HL-60/S4 (cell line): ENCODE data around the gene PYGL.

Experiments
- in situ Hi-C: fragments of 300-500 bp; cut with MboI; formaldehyde crosslinking; loops from 2 replicates; pipeline ENCODE4 v1.14.3; 2022; ENCODE audit warnings: low sequenced_read_pairs

PYGL gene

GRCh38 chr14:50943943-50944646 is at the start of gene PYGL:
TSS of gene PYGL (minus strand) at chr14:50944483. CDS start at chr14:50944403, 80 bp downstream.
- in situ Hi-C loops, result no loop called here

GRCh38 chr14:50985859-50986331 is 41.6 kb upstream of the PYGL start:
- in situ Hi-C loops, result no loop called here

GRCh38 chr14:50985124-50985858 is 41.0 kb upstream of the PYGL start:
- in situ Hi-C loops, result no loop called here

- in situ Hi-C loops, result no loop called here
These were observed 39.9 kb upstream of the PYGL start for GRCh38 chr14:50984036-50984710.

GRCh38 chr14:50979941-50980850 is 35.9 kb upstream of the PYGL start:
- in situ Hi-C loops, result no loop called here

GRCh38 chr14:50978888-50979287 is 34.6 kb upstream of the PYGL start:
- in situ Hi-C loops, result no loop called here

- in situ Hi-C loops, result no loop called here
These were observed 34.2 kb upstream of the PYGL start for GRCh38 chr14:50978529-50978871.

- in situ Hi-C loops, result no loop called here
These were observed 33.7 kb upstream of the PYGL start for GRCh38 chr14:50977863-50978528.

GRCh38 chr14:50974118-50974517 is 29.8 kb upstream of the PYGL start:
- in situ Hi-C loops, result no loop called here

- in situ Hi-C loops, result no loop called here
These were observed 28.5 kb upstream of the PYGL start for GRCh38 chr14:50972734-50973133.

- in situ Hi-C loops, result no loop called here
These were observed 26.9 kb upstream of the PYGL start for GRCh38 chr14:50970886-50971781.

- in situ Hi-C loops, result no loop called here
These were observed 23.5 kb upstream of the PYGL start for GRCh38 chr14:50967790-50968189.

- in situ Hi-C loops, result no loop called here
These were observed 22.8 kb upstream of the PYGL start for GRCh38 chr14:50967103-50967502.

- in situ Hi-C loops, result no loop called here
These were observed 20.6 kb upstream of the PYGL start for GRCh38 chr14:50964683-50965390.

GRCh38 chr14:50963919-50964318 is 19.6 kb upstream of the PYGL start:
- in situ Hi-C loops, result no loop called here

- in situ Hi-C loops, result no loop called here
These were observed 17.4 kb upstream of the PYGL start for GRCh38 chr14:50961605-50962221.

GRCh38 chr14:50957296-50957695 is 13.0 kb upstream of the PYGL start:
- in situ Hi-C loops, result loop anchor here (10.0 kb wide), 1 partner anchor 268 kb away; no protein-coding TSS in a partner anchor

- in situ Hi-C loops, result loop anchor here (10.0 kb wide), 1 partner anchor 268 kb away; no protein-coding TSS in a partner anchor
These were observed 12.1 kb upstream of the PYGL start for GRCh38 chr14:50956421-50956820.
